HL-60 (cell line): Measurements from ENCODE around the gene HTR2B.

Experiments used
- CTCF ChIP-seq: IDR thresholded peaks from one replicate; pipeline ENCODE4 v1.5.1; 2011; ENCODE audit warnings: low read length, control low read depth, inconsistent platforms; ENCODE audit not compliant: insufficient read depth
- GABPA ChIP-seq: IDR thresholded peaks from 2 replicates; pipeline ENCODE4 v1.6.1; 2012; ENCODE audit warnings: low read depth
- POLR2AphosphoS5 ChIP-seq: IDR thresholded peaks from 2 replicates; pipeline ENCODE4 v1.6.1; 2012; ENCODE audit warnings: low read depth
- REST ChIP-seq: IDR thresholded peaks from 2 replicates; pipeline ENCODE4 v1.6.1; 2012; ENCODE audit warnings: low read depth; ENCODE audit not compliant: insufficient replicate concordance
- SPI1 ChIP-seq: IDR thresholded peaks from 2 replicates; pipeline ENCODE4 v1.6.1; 2012; ENCODE audit warnings: low read depth, mild to moderate bottlenecking, borderline replicate concordance

DNA sequence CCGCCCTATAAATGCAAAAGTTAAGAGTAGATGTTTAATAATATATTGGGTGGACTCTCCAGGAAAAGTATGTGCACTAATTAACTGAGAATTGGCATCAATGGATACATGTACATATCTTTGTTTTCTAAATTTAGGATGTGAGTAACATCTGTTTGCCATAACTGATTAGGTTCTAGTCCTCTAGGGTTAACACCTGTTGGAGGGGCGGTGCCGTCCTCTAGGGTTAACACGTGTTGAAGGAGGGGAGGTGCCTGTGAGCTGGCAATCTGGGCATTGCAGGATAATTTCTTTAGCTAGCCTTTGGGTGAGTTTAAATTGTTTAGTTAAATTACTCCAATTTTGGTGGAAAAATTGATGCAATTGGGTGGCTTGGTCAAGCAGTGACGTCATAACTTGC lies 30.9 kb downstream of the HTR2B start:
- TF ChIP-seq CTCF (no peak), POLR2AphosphoS5 (no peak), REST (no peak), SPI1 (no peak), GABPA (no peak)
